Hepatocyte (in vitro differentiated cells): ENCODE results near the gene DGAT2.

Experiments used
- EZH2 ChIP-seq: fragments of 200-600 bp; sonication (generic); IDR thresholded peaks from 2 replicates; pipeline ENCODE4 v1.6.1; 2016; ENCODE audit warnings: antibody characterized with exemption, mild to moderate bottlenecking, borderline replicate concordance
- EZH2phosphoT487 ChIP-seq: fragments of 200-600 bp; sonication (generic); IDR thresholded peaks from one replicate; pipeline ENCODE4 v1.6.1; 2018; ENCODE audit warnings: antibody characterized with exemption, mild to moderate bottlenecking, low read depth, moderate library complexity; ENCODE audit not compliant: unreplicated experiment, severe bottlenecking
- TF ChIP-seq, protein P1 (sequence below): fragments of 200-600 bp; sonication (generic); IDR thresholded peaks from 2 replicates; pipeline ENCODE4 v1.5.1; 2016; ENCODE audit warnings: antibody characterized with exemption, mild to moderate bottlenecking; ENCODE audit not compliant: poor library complexity

DNA sequence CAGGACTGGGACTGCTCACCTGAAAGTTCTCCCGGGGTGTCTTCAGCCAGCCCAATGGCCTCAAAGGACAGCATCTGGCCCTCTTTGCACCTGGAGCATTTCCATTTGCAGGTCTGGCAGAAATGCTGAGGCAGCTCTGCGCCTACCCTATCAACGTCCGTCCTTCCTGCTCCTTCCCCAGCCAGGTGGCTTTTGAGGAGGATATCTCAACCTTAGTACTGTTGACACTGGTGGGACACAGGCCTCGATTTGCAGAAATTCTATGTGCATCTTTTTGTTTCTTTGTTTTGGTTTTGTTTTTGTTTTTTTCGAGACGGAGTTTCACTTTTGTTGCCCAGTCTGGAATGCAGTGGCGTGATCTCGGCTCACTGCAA, 45.9 kb upstream of the DGAT2 start:
- TF ChIP-seq, protein P1, sequence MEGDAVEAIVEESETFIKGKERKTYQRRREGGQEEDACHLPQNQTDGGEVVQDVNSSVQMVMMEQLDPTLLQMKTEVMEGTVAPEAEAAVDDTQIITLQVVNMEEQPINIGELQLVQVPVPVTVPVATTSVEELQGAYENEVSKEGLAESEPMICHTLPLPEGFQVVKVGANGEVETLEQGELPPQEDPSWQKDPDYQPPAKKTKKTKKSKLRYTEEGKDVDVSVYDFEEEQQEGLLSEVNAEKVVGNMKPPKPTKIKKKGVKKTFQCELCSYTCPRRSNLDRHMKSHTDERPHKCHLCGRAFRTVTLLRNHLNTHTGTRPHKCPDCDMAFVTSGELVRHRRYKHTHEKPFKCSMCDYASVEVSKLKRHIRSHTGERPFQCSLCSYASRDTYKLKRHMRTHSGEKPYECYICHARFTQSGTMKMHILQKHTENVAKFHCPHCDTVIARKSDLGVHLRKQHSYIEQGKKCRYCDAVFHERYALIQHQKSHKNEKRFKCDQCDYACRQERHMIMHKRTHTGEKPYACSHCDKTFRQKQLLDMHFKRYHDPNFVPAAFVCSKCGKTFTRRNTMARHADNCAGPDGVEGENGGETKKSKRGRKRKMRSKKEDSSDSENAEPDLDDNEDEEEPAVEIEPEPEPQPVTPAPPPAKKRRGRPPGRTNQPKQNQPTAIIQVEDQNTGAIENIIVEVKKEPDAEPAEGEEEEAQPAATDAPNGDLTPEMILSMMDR = no peak
- TF ChIP-seq EZH2 (no peak), EZH2phosphoT487 (no peak)
